Stomach (tissue), 9 donors: ENCODE measurements around the gene DHCR24. TPM values are rescaled to one million over a fixed set of nuclear protein-coding genes. Genes with fewer than 3 reads are reported as not detected.

Source experiments
- DNase-seq, 2 donors: peaks; one replicate each; pipeline versions ENCODE4 v3.0.0 to v3.0.0-alpha.2; 2013 to 2019
- H3K27ac ChIP-seq, 5 donors: fragments of 200-600 bp in 4 of 5; sonication (generic) in 4 of 5; one replicate each; pipeline ENCODE4 v1.5.1; 2013 to 2019; ENCODE audit warnings: mild to moderate bottlenecking in 1 of 5, moderate library complexity in 1 of 5
- H3K27me3 ChIP-seq, 3 donors: fragments of 200-600 bp; sonication (generic); one replicate each; pipeline ENCODE4 v1.5.1; 2017 to 2019; ENCODE audit warnings: mixed run types in 1 of 3
- H3K36me3 ChIP-seq, 4 donors: fragments of 200-600 bp; sonication (generic); 1 replicate in 3 of 4; 2 replicates in 1 of 4; pipeline ENCODE4 v1.5.1; 2016 to 2019
- H3K4me1 ChIP-seq, 4 donors: fragments of 200-600 bp; sonication (generic); one replicate each; pipeline ENCODE4 v1.5.1; 2016 to 2019
- H3K4me3 ChIP-seq, 4 donors: fragments of 200-600 bp; sonication (generic) in 3 of 4; one replicate each; pipeline ENCODE4 v1.5.1; 2016 to 2019; ENCODE audit warnings: mild to moderate bottlenecking in 1 of 4
- H3K9me3 ChIP-seq, 4 donors: fragments of 200-600 bp; sonication (generic); one replicate each; pipeline ENCODE4 v1.5.1; 2016 to 2019
- CTCF ChIP-seq, 7 experiments: fragments of 450-650 bp in 4 of 7; fragments of 200-600 bp in 3 of 7; sonication (generic) in 3 of 7; IDR thresholded peaks; one replicate each; pipeline ENCODE4 v1.5.1; 2016 to 2019; ENCODE audit warnings: antibody characterized with exemption in 7 of 7, control low read depth in 2 of 7, mild to moderate bottlenecking in 1 of 7
- EP300 ChIP-seq: sonication (generic); formaldehyde crosslinking; IDR thresholded peaks from one replicate; pipeline ENCODE4 v1.6.1; 2017; ENCODE audit warnings: antibody characterized with exemption
- POLR2A ChIP-seq, 4 donors: fragments of 450-650 bp; IDR thresholded peaks; one replicate each; pipeline ENCODE4 v1.6.1; 2016; ENCODE audit warnings: antibody characterized with exemption in 4 of 4, control low read depth in 2 of 4, mild to moderate bottlenecking in 1 of 4, moderate library complexity in 1 of 4
- POLR2AphosphoS5 ChIP-seq, 3 donors: sonication (generic); formaldehyde crosslinking; IDR thresholded peaks; one replicate each; pipeline ENCODE4 v1.6.1; 2016; ENCODE audit warnings: antibody characterized with exemption in 3 of 3
- whole genome bisulfite sequencing, 5 donors: extraction: QIAGEN DNeasy Blood & Tissue Kit in 3 of 5; methylation state at CpG; one replicate each; pipeline versions ENCODE4 v1.1.5 to v1.1.7; 2013 to 2018; 5-methylcytosine and 5-hydroxymethylcytosine counted together
- intact Hi-C: fragments of 100-400 bp; cut with DNase I; formaldehyde crosslinking; loops from one replicate; pipeline ENCODE4 v1.15.1; 2023; ENCODE audit warnings: low total_unique reads
- polyA plus RNA-seq, 3 donors: library from polyadenylated mRNA; stranded (reverse); fragments of 200-250 nt; gene quantifications; one replicate each; pipeline ENCODE4 v1.2.3, GENCODE V29; 2013
- total RNA-seq, 5 donors: library from RNA; depleted of rRNA; stranded (reverse); fragments of >200 nt; gene quantifications; one replicate each; pipeline versions ENCODE4 v1.1.0 to v1.2.3, GENCODE V29; 2014 to 2016
- donor health status: healthy with polysubstance abuse.
- donor health status: Bipolar disorder and iron deficiency.
- donor health status: healthy.

Gene DHCR24
- total and polyA plus RNA-seq, 8 donors, result 20.0 to 347 (median 69.0) TPM

GRCh38 chr1:54839824-54840223 lies 47.2 kb downstream of the DHCR24 start:
- DNase-seq, result peak in 1 of 2 donors; percentile 7
- TF ChIP-seq POLR2A (IDR thresholded peaks at IDR 0.05) (no peak), CTCF (IDR thresholded peaks at IDR 0.05) (no peak), EP300 (no peak), POLR2AphosphoS5 (IDR thresholded peaks at IDR 0.05) (no peak)
- no peaks in the 10 kb centered on the region for H3K36me3 ChIP-seq
- 67 to 93% (median 82%) methylated on average over 2 of the region's 2 CpGs for WGBS, 5 donors
- H3K4me1 ChIP-seq, result peaks cover 0 to 6% (median 0%) of the 10 kb centered on the region in 4 donors
- no peak overlapping the region for H3K4me3 ChIP-seq
- no peaks in the 10 kb centered on the region for H3K27me3 ChIP-seq
- intact Hi-C loops, result no loop called here
- no peaks in the 10 kb centered on the region for H3K9me3 ChIP-seq
- H3K27ac ChIP-seq, result no peak overlapping the region

- intact Hi-C loops, result no loop called here
- 81 to 90% (median 87%) methylated on average over 5 of the region's 5 CpGs for WGBS, 5 donors
- TF ChIP-seq POLR2A (IDR thresholded peaks at IDR 0.05), result no peak
- TF ChIP-seq CTCF (IDR thresholded peaks at IDR 0.05), result no peak
- TF ChIP-seq EP300, result no peak
- no peak for TF ChIP-seq POLR2AphosphoS5 (IDR thresholded peaks at IDR 0.05)
Measured at GRCh38 chr1:54838565-54839180, 48.3 kb downstream of the DHCR24 start.

GRCh38 chr1:54837002-54837853 lies 49.8 kb downstream of the DHCR24 start:
- intact Hi-C loops, result no loop called here
- peak in 1 of 2 donors; percentile 4 for DNase-seq
- Histone ChIP-seq H3K4me3 (no peak overlapping the region), H3K9me3 (peaks cover 0 to under 1% (median 0%) of the 10 kb centered on the region in 4 donors), H3K27me3 (no peaks in the 10 kb centered on the region), H3K4me1 (peaks cover 0 to 6% (median 0%) of the 10 kb centered on the region in 4 donors), H3K36me3 (no peaks in the 10 kb centered on the region), H3K27ac (no peak overlapping the region)
- TF ChIP-seq POLR2A (IDR thresholded peaks at IDR 0.05) (no peak), EP300 (no peak), CTCF (IDR thresholded peaks at IDR 0.05) (no peak), POLR2AphosphoS5 (IDR thresholded peaks at IDR 0.05) (no peak)
- WGBS, 5 donors, result 69 to 77% (median 73%) methylated on average over 5 to 6 of the region's 6 CpGs

More at GRCh38 chr1:54838565-54839180, 48.3 kb downstream of the DHCR24 start:
- Histone ChIP-seq H3K4me3 (no peak overlapping the region), H3K27me3 (no peaks in the 10 kb centered on the region), H3K9me3 (no peaks in the 10 kb centered on the region), H3K4me1 (peaks cover 0 to 6% (median 0%) of the 10 kb centered on the region in 4 donors), H3K27ac (no peak overlapping the region), H3K36me3 (no peaks in the 10 kb centered on the region)
- peak in 1 of 2 donors; percentile 14 for DNase-seq

- Histone ChIP-seq H3K4me3 (no peak overlapping the region), H3K9me3 (peaks cover 0 to 7% (median 3%) of the 10 kb centered on the region in 4 donors), H3K36me3 (no peaks in the 10 kb centered on the region), H3K27ac (no peak overlapping the region), H3K27me3 (no peaks in the 10 kb centered on the region), H3K4me1 (peaks cover 0 to 6% (median 0%) of the 10 kb centered on the region in 4 donors)
- TF ChIP-seq EP300 (no peak), POLR2AphosphoS5 (IDR thresholded peaks at IDR 0.05) (no peak), POLR2A (IDR thresholded peaks at IDR 0.05) (no peak), CTCF (IDR thresholded peaks at IDR 0.05) (no peak)
- no peak for DNase-seq
- 78 to 87% (median 85%) methylated on average over 8 of the region's 8 CpGs for WGBS, 5 donors
- intact Hi-C loops, result no loop called here
Measured at GRCh38 chr1:54836594-54836993, 50.4 kb downstream of the DHCR24 start.
